ENCODE data around the gene PCDHB10. TPM values are rescaled to one million over a fixed set of nuclear protein-coding genes. Genes with fewer than 3 reads are reported as not detected.
"Not testable (repeated sequence)": the region's sequence is repeated elsewhere in the genome, so short reads cannot be mapped to it uniquely, and the experiment has no call there.

PCDHB10 gene
- total RNA-seq, 1 experiment from 2014 or later, result 2.8 TPM

DNA sequence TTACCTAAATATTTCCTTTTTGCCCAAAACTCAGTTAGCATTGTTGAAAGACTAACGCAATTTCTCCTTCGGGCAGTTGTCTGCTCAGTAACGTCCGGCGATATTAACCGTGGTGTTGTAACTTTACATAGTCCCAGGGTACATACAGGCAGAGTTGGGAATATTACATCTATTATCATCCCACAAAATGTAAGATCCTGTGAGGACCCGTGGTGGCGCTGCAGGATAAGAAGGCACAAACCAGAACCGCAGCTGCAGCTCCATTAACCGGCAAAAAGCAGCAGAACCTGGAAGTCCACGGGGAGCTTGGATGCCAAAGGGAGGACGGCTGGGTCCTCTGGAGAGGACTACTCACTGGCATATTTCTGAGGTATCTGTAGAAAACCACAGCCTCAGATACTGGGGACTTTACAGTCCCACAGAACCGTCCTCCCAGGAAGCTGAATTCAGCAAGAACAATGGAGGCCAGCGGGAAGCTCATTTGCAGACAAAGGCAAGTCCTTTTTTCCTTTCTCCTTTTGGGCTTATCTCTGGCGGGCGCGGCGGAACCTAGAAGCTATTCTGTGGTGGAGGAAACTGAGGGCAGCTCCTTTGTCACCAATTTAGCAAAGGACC lies 14.5 kb upstream of the PCDHB10 start, which contains the start of gene PCDHB8:
Gene PCDHB8 (plus strand): TSS at position 214 of the 615 bp plus-strand sequence. CDS start 245 bp downstream, at position 459.
- TF ChIP-seq CTCF (conservative IDR thresholded peaks at IDR 0.05; ENCODE audit: low read depth, low read length), result peak; percentile 54
- POLR2A ChIA-PET (ENCODE audit: low non-redundant PET); BruUV-seq (replicated peaks); H3K27me3 ChIP-seq (replicated peaks; ENCODE audit: insufficient read depth, low read depth, low read length, poor library complexity); H3K36me3 ChIP-seq (ENCODE audit: insufficient read depth, low read length, poor library complexity, severe bottlenecking); H3K9me3 ChIP-seq (ENCODE audit: low read depth, low read length, poor library complexity, severe bottlenecking); intact Hi-C loops (cut with micrococcal nuclease; ENCODE audit: unreplicated experiment); H3K27ac ChIP-seq (ENCODE audit: low read depth, low read length, poor library complexity, severe bottlenecking); H3K4me1 ChIP-seq (ENCODE audit: insufficient read depth, low read length, poor library complexity, severe bottlenecking): not testable (repeated sequence)
- H3K4me3 ChIP-seq (ENCODE audit: low read depth, low read length, poor library complexity, severe bottlenecking), result peak within 1 kb of the TSS; percentile 39
- peak; percentile 79 for DNase-seq (ENCODE audit: low spot score)
- CTCF ChIA-PET, result interaction anchor here (0.6 kb wide), 1 partner anchor 21 kb away, joined by 3 read pairs; no protein-coding TSS in a partner anchor

GRCh38 chr5:141179371-141179770 lies 12.8 kb upstream of the PCDHB10 start:
- CTCF ChIA-PET; H3K4me3 ChIP-seq (ENCODE audit: low read depth, low read length, poor library complexity, severe bottlenecking); H3K4me1 ChIP-seq (ENCODE audit: insufficient read depth, low read length, poor library complexity, severe bottlenecking); H3K27me3 ChIP-seq (replicated peaks; ENCODE audit: insufficient read depth, low read depth, low read length, poor library complexity); DNase-seq (ENCODE audit: low spot score); H3K36me3 ChIP-seq (ENCODE audit: insufficient read depth, low read length, poor library complexity, severe bottlenecking); intact Hi-C loops (cut with micrococcal nuclease; ENCODE audit: unreplicated experiment); H3K27ac ChIP-seq (ENCODE audit: low read depth, low read length, poor library complexity, severe bottlenecking); H3K9me3 ChIP-seq (ENCODE audit: low read depth, low read length, poor library complexity, severe bottlenecking); POLR2A ChIA-PET (ENCODE audit: low non-redundant PET); BruUV-seq (replicated peaks): not testable (repeated sequence)

GRCh38 chr5:141179876-141180275 lies 12.3 kb upstream of the PCDHB10 start:
- H3K27me3 ChIP-seq (replicated peaks; ENCODE audit: insufficient read depth, low read depth, low read length, poor library complexity); DNase-seq (ENCODE audit: low spot score); H3K4me1 ChIP-seq (ENCODE audit: insufficient read depth, low read length, poor library complexity, severe bottlenecking); H3K36me3 ChIP-seq (ENCODE audit: insufficient read depth, low read length, poor library complexity, severe bottlenecking); H3K9me3 ChIP-seq (ENCODE audit: low read depth, low read length, poor library complexity, severe bottlenecking); BruUV-seq (replicated peaks); CTCF ChIA-PET; H3K4me3 ChIP-seq (ENCODE audit: low read depth, low read length, poor library complexity, severe bottlenecking); POLR2A ChIA-PET (ENCODE audit: low non-redundant PET); H3K27ac ChIP-seq (ENCODE audit: low read depth, low read length, poor library complexity, severe bottlenecking): not testable (repeated sequence)
- intact Hi-C loops (cut with micrococcal nuclease; ENCODE audit: unreplicated experiment), result loop anchor here (5.0 kb wide), 1 partner anchor 88 kb away; the partner anchor contains the start of gene PCDHB2

- no TSS peak for BruUV-seq (replicated peaks)
- POLR2A ChIA-PET (ENCODE audit: low non-redundant PET), result no interaction called here
These were observed 11.8 kb upstream of the PCDHB10 start for GRCh38 chr5:141180313-141180712.

More at GRCh38 chr5:141180313-141180712, 11.8 kb upstream of the PCDHB10 start:
- Histone ChIP-seq H3K27ac (ENCODE audit: low read depth, low read length, poor library complexity, severe bottlenecking) (no peak overlapping the region), H3K36me3 (ENCODE audit: insufficient read depth, low read length, poor library complexity, severe bottlenecking) (peaks cover 5% of the 10 kb centered on the region), H3K4me1 (ENCODE audit: insufficient read depth, low read length, poor library complexity, severe bottlenecking) (no peaks in the 10 kb centered on the region), H3K27me3 (replicated peaks; ENCODE audit: insufficient read depth, low read depth, low read length, poor library complexity) (no peaks in the 10 kb centered on the region), H3K9me3 (ENCODE audit: low read depth, low read length, poor library complexity, severe bottlenecking) (no peaks in the 10 kb centered on the region), H3K4me3 (ENCODE audit: low read depth, low read length, poor library complexity, severe bottlenecking) (no peak overlapping the region)
- intact Hi-C loops (cut with micrococcal nuclease; ENCODE audit: unreplicated experiment), result loop anchor here (5.0 kb wide), 1 partner anchor 88 kb away; the partner anchor contains the start of gene PCDHB2
- DNase-seq (ENCODE audit: low spot score), result no peak
- CTCF ChIA-PET, result no interaction called here
- no peak for TF ChIP-seq CTCF (conservative IDR thresholded peaks at IDR 0.05; ENCODE audit: low read depth, low read length)
- no peak for TF ChIP-seq EZH2 (IDR thresholded peaks at IDR 0.05; ENCODE audit: borderline replicate concordance, low read depth, low read length, poor library complexity, severe bottlenecking)
